MCF 10A (cell line): ENCODE data around the gene RASSF8. TPM values are rescaled to one million over a fixed set of nuclear protein-coding genes. Genes with fewer than 3 reads are reported as not detected.
A peak's percentile ranks its signal among the peaks of the same experiment; 100 is the strongest.

Source experiments
- BruUV-seq: library from RNA; stranded (reverse); fragments of 400-500 nt; replicated peaks from 2 replicates; lab custom pipeline; 2021; lab: Mats Ljungman, UMichigan
- CTCF ChIA-PET: fragments of 300-600 bp; sonication (Branson Sonifier 250); formaldehyde crosslinking; extraction: SDS; loops from one replicate; lab custom pipeline; 2021; ENCODE audit warnings: antibody characterized with exemption, inconsistent platforms; lab: Yijun Ruan, JAX
- POLR2A ChIA-PET: fragments of 300-600, 350-650 bp; sonication (Branson Sonifier 250); formaldehyde crosslinking; extraction: SDS; loops from one replicate; lab custom pipeline; 2020; ENCODE audit warnings: antibody characterized with exemption, inconsistent platforms; lab: Yijun Ruan, JAX
- DNase-seq: peaks from one replicate; pipeline ENCODE4 v3.0.0-alpha.2; 2018; ENCODE audit not compliant: unreplicated experiment
- H3K27ac Mint-ChIP-seq: one replicate; pipeline ENCODE4 v1.8.0; 2022; ENCODE audit warnings: mild to moderate bottlenecking, low read depth, mixed read lengths; ENCODE audit not compliant: unreplicated experiment
- H3K27me3 Mint-ChIP-seq: one replicate; pipeline ENCODE4 v1.8.0; 2022; ENCODE audit warnings: mixed read lengths; ENCODE audit not compliant: insufficient read depth, unreplicated experiment
- H3K36me3 Mint-ChIP-seq: one replicate; pipeline ENCODE4 v1.8.0; 2022; ENCODE audit warnings: mild to moderate bottlenecking, moderate library complexity, mixed read lengths; ENCODE audit not compliant: insufficient read depth, unreplicated experiment
- H3K4me1 Mint-ChIP-seq: one replicate; pipeline ENCODE4 v1.8.0; 2022; ENCODE audit warnings: mixed read lengths; ENCODE audit not compliant: insufficient read depth, unreplicated experiment
- H3K4me3 Mint-ChIP-seq: one replicate; pipeline ENCODE4 v1.8.0; 2022; ENCODE audit warnings: mild to moderate bottlenecking, moderate library complexity, mixed read lengths; ENCODE audit not compliant: unreplicated experiment
- H3K9me3 Mint-ChIP-seq: one replicate; pipeline ENCODE4 v1.8.0; 2022; ENCODE audit warnings: mixed read lengths; ENCODE audit not compliant: unreplicated experiment
- CTCF ChIP-seq: fragments of 200-600 bp; IDR thresholded peaks from one replicate; pipeline ENCODE4 v1.8.0; 2022; ENCODE audit warnings: antibody characterized with exemption, mild to moderate bottlenecking; ENCODE audit not compliant: unreplicated experiment
- intact Hi-C: fragments of 100-400 bp; cut with micrococcal nuclease; formaldehyde crosslinking; loops from 2 replicates; pipeline ENCODE4 v1.14.1; 2022
- total RNA-seq: library from RNA; stranded (reverse); gene quantifications from 2 replicates; pipeline ENCODE4 v1.2.3, GENCODE V29; 2022

The RASSF8 gene
- total RNA-seq, 1 experiment from 2014 or later: 52.9 TPM

GRCh38 chr12:26009593-26009992 lies 51.1 kb downstream of the RASSF8 start:
- ChIA-PET POLR2A (interaction anchor here (0.5 to 0.6 kb wide), 2 partner anchors 85 to 366 kb away, joined by 3 read pairs; no protein-coding TSS in a partner anchor), CTCF (interaction anchor here (0.5 to 1.6 kb wide), 5 partner anchors 7 to 51 kb away, joined by 3 to 5 read pairs (median 3); partner anchors contain the start of gene RASSF8)
- Mint-ChIP-seq H3K27me3 (no peaks in the 10 kb centered on the region), H3K4me3 (no peak overlapping the region), H3K27ac (peak overlapping the region; percentile 1), H3K4me1 (peaks cover 24% of the 10 kb centered on the region), H3K9me3 (no peaks in the 10 kb centered on the region), H3K36me3 (no peaks in the 10 kb centered on the region)
- intact Hi-C loops: no loop called here
- no TSS peak for BruUV-seq
- no peak for TF ChIP-seq CTCF
- DNase-seq: no peak

- ChIA-PET POLR2A (interaction anchor here (0.5 to 1.9 kb wide), 5 partner anchors 9 to 366 kb away, joined by 3 to 6 read pairs (median 3); no protein-coding TSS in a partner anchor), CTCF (interaction anchor here (0.9 to 1.1 kb wide), 2 partner anchors 26 to 46 kb away, joined by 3 to 5 read pairs; no protein-coding TSS in a partner anchor)
- H3K9me3 Mint-ChIP-seq: no peaks in the 10 kb centered on the region
- intact Hi-C loops: no loop called here
- peaks cover 24% of the 10 kb centered on the region for H3K4me1 Mint-ChIP-seq
- peak overlapping the region; percentile 75 for H3K27ac Mint-ChIP-seq
- peak overlapping the region; percentile 13 for H3K4me3 Mint-ChIP-seq
- peak; percentile 79 for DNase-seq
- no peaks in the 10 kb centered on the region for H3K36me3 Mint-ChIP-seq
- no peak for TF ChIP-seq CTCF
- no TSS peak for BruUV-seq
- no peaks in the 10 kb centered on the region for H3K27me3 Mint-ChIP-seq
Observed at GRCh38 chr12:26010293-26010821, 51.9 kb downstream of the RASSF8 start.

GRCh38 chr12:26011099-26011498 lies 52.6 kb downstream of the RASSF8 start:
- no TSS peak for BruUV-seq
- peaks cover 25% of the 10 kb centered on the region for H3K4me1 Mint-ChIP-seq
- peak; percentile 67 for DNase-seq
- ChIA-PET CTCF (interaction anchor here (0.5 to 0.8 kb wide), 2 partner anchors 8 to 108 kb away, joined by 3 read pairs; no protein-coding TSS in a partner anchor), POLR2A (interaction anchor here (1.2 to 1.9 kb wide), 4 partner anchors 9 to 52 kb away, joined by 3 to 6 read pairs (median 4); partner anchors contain the start of gene RASSF8)
- H3K27me3 Mint-ChIP-seq: no peaks in the 10 kb centered on the region
- TF ChIP-seq CTCF: no peak
- H3K4me3 Mint-ChIP-seq: no peak overlapping the region
- H3K9me3 Mint-ChIP-seq: no peaks in the 10 kb centered on the region
- H3K27ac Mint-ChIP-seq: peak overlapping the region; percentile 75
- no peaks in the 10 kb centered on the region for H3K36me3 Mint-ChIP-seq
- intact Hi-C loops: no loop called here

GRCh38 chr12:26014085-26014484 lies 55.6 kb downstream of the RASSF8 start:
- POLR2A ChIA-PET: interaction anchor here (1.5 kb wide), 1 partner anchor 51 kb away, joined by 4 read pairs; no protein-coding TSS in a partner anchor
- no TSS peak for BruUV-seq

More at GRCh38 chr12:26014085-26014484, 55.6 kb downstream of the RASSF8 start:
- CTCF ChIA-PET: interaction anchor here (0.7 kb wide), 1 partner anchor 35 kb away, joined by 3 read pairs; no protein-coding TSS in a partner anchor
- Mint-ChIP-seq H3K27ac (no peak overlapping the region), H3K36me3 (no peaks in the 10 kb centered on the region), H3K4me3 (no peak overlapping the region), H3K4me1 (peaks cover 35% of the 10 kb centered on the region), H3K27me3 (no peaks in the 10 kb centered on the region), H3K9me3 (no peaks in the 10 kb centered on the region)
- intact Hi-C loops: no loop called here
- DNase-seq: no peak
- TF ChIP-seq CTCF: no peak
